G401.6 (cell line): ENCODE measurements around the gene ATP2B1.

Experiments
- FAIRE-seq: peaks from 2 replicates; lab custom pipeline; 2012; peaks lifted over from hg19 to GRCh38; lab: Jason Lieb, UNC

The ATP2B1 gene

GRCh38 chr12:89655841-89656240 lies 52.8 kb downstream of the ATP2B1 start:
- FAIRE-seq: no peak

GRCh38 chr12:89651192-89651591 lies 57.4 kb downstream of the ATP2B1 start:
- no peak for FAIRE-seq

- FAIRE-seq: no peak
Measured at GRCh38 chr12:89650239-89650638, 58.4 kb downstream of the ATP2B1 start.

GRCh38 chr12:89649820-89650219 lies 58.8 kb downstream of the ATP2B1 start:
- no peak for FAIRE-seq

- no peak for FAIRE-seq
Measured at GRCh38 chr12:89649139-89649538, 59.5 kb downstream of the ATP2B1 start.

GRCh38 chr12:89648211-89648930 lies 60.3 kb downstream of the ATP2B1 start:
- no peak for FAIRE-seq

- FAIRE-seq: no peak
Measured at GRCh38 chr12:89645434-89645833, 63.2 kb downstream of the ATP2B1 start.

- peak; percentile 25 for FAIRE-seq
Measured at GRCh38 chr12:89642959-89643358, 65.7 kb downstream of the ATP2B1 start.

- no peak for FAIRE-seq
Measured at GRCh38 chr12:89636776-89637160, 71.9 kb downstream of the ATP2B1 start.

GRCh38 chr12:89636052-89636775 lies 72.4 kb downstream of the ATP2B1 start:
- FAIRE-seq: no peak

GRCh38 chr12:89634508-89634907 lies 74.1 kb downstream of the ATP2B1 start:
- FAIRE-seq: no peak

GRCh38 chr12:89632778-89633177 lies 75.9 kb downstream of the ATP2B1 start:
- no peak for FAIRE-seq

GRCh38 chr12:89622115-89622514 lies 86.5 kb downstream of the ATP2B1 start:
- no peak for FAIRE-seq

- FAIRE-seq: no peak
Measured at GRCh38 chr12:89621521-89621920, 87.1 kb downstream of the ATP2B1 start.

- no peak for FAIRE-seq
Measured at GRCh38 chr12:89619764-89620163, 88.9 kb downstream of the ATP2B1 start.

- FAIRE-seq: no peak
Measured at GRCh38 chr12:89618113-89618862, 90.3 kb downstream of the ATP2B1 start.

- no peak for FAIRE-seq
Measured at GRCh38 chr12:89610366-89610765, 98.3 kb downstream of the ATP2B1 start.

GRCh38 chr12:89603678-89604077 lies 105.0 kb downstream of the ATP2B1 start:
- FAIRE-seq: no peak

- FAIRE-seq: no peak
Measured at GRCh38 chr12:89597770-89598169, 110.9 kb downstream of the ATP2B1 start.

- FAIRE-seq: no peak
Measured at GRCh38 chr12:89597210-89597609, 111.4 kb downstream of the ATP2B1 start.

- no peak for FAIRE-seq
Measured at GRCh38 chr12:89593873-89594272, 114.8 kb downstream of the ATP2B1 start.

- no peak for FAIRE-seq
Measured at GRCh38 chr12:89593233-89593632, 115.4 kb downstream of the ATP2B1 start.

- no peak for FAIRE-seq
Measured at GRCh38 chr12:89589753-89590152, 118.9 kb downstream of the ATP2B1 start.
